HG02610 (cell line): ENCODE measurements around the gene HFE.
"Not testable (repeated sequence)": the region's sequence is repeated elsewhere in the genome, so short reads cannot be mapped to it uniquely, and the experiment has no call there.

ENCODE experiments used
- ATAC-seq: cut with Tn5 transposase; IDR thresholded peaks from one replicate; pipeline ENCODE4 v1.9.1; 2021; ENCODE audit warnings: mild to moderate bottlenecking, moderate library complexity; ENCODE audit not compliant: unreplicated experiment

Gene HFE

GRCh38 chr6:26058477-26059033 is 28.7 kb upstream of the HFE start:
- ATAC-seq, result not testable (repeated sequence)

GRCh38 chr6:26059941-26060340 is 27.3 kb upstream of the HFE start:
- no peak for ATAC-seq

- ATAC-seq, result no peak
Observed at GRCh38 chr6:26064619-26065257, 22.5 kb upstream of the HFE start.

GRCh38 chr6:26065952-26066380 is 21.3 kb upstream of the HFE start:
- ATAC-seq, result peak; percentile 78

GRCh38 chr6:26067367-26067766 is 19.9 kb upstream of the HFE start:
- ATAC-seq, result no peak

GRCh38 chr6:26068036-26068435 is 19.2 kb upstream of the HFE start:
- no peak for ATAC-seq

GRCh38 chr6:26071135-26071534 is 16.1 kb upstream of the HFE start:
- ATAC-seq, result no peak

- no peak for ATAC-seq
Observed at GRCh38 chr6:26075063-26075717, 12.0 kb upstream of the HFE start.

GRCh38 chr6:26078066-26078465 is 9.2 kb upstream of the HFE start:
- ATAC-seq, result not testable (repeated sequence)

GRCh38 chr6:26081096-26081495 is 6.1 kb upstream of the HFE start:
- ATAC-seq, result not testable (repeated sequence)

- no peak for ATAC-seq
Observed at GRCh38 chr6:26086211-26086610, 1.0 kb upstream of the HFE start.

GRCh38 chr6:26088344-26088743 is 1.1 kb downstream of the HFE start:
- ATAC-seq, result no peak

GRCh38 chr6:26089272-26089671 is 2.0 kb downstream of the HFE start:
- no peak for ATAC-seq

- ATAC-seq, result no peak
Observed at GRCh38 chr6:26092443-26092842, 5.2 kb downstream of the HFE start.

- ATAC-seq, result no peak
Observed at GRCh38 chr6:26094036-26094435, 6.8 kb downstream of the HFE start.

- ATAC-seq, result no peak
Observed at GRCh38 chr6:26097268-26097875, 10.1 kb downstream of the HFE start.

- ATAC-seq, result peak; percentile 86
Observed at GRCh38 chr6:26103141-26103769, 16.0 kb downstream of the HFE start.

GRCh38 chr6:26103770-26104456 is 16.7 kb downstream of the HFE start:
- ATAC-seq, result peak; percentile 88

- ATAC-seq, result no peak
Observed at GRCh38 chr6:26104457-26105108, 17.4 kb downstream of the HFE start.

- no peak for ATAC-seq
Observed at GRCh38 chr6:26105109-26105730, 18.0 kb downstream of the HFE start.
